ENCODE data around the gene MYOCD. TPM values are rescaled to one million over a fixed set of nuclear protein-coding genes. Genes with fewer than 3 reads are reported as not detected.

MYOCD gene
- total RNA-seq, 4 donors from 2014 or later = 0.63 to 12.2 (median 7.1) TPM

DNA sequence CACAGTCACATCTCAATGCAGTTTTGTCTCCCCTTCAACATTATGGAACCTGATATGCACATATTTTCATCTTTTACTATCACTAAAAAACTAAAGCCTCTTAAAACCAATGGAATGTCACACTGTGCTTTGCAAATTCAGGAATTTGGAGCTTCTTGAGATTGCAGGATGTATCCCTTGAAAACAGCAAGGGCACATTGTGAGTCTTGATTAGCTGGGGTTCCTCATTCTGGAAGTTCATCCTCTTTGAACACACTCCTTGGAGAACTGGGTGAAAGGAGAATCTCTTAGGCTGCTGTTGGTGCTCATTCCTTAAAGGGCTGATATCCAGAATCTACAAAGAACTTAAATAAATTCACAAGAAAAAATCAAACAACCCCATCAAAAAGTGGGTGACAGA is 21.1 kb upstream of the MYOCD start:
- no peak for TF ChIP-seq CTCF (IDR thresholded peaks at IDR 0.05)
- TF ChIP-seq POLR2A (IDR thresholded peaks at IDR 0.05) = no peak
- no peaks in the 10 kb centered on the region for H3K36me3 ChIP-seq
- no peak for DNase-seq (ENCODE audit: low spot score in 2 of 2)
- H3K27me3 ChIP-seq = no peaks in the 10 kb centered on the region
- no peak overlapping the region for H3K27ac ChIP-seq
- no peaks in the 10 kb centered on the region for H3K4me1 ChIP-seq
- no peak overlapping the region for H3K4me3 ChIP-seq
- H3K9me3 ChIP-seq = no peaks in the 10 kb centered on the region

GRCh38 chr17:12646761-12647422 is 18.8 kb upstream of the MYOCD start:
- no peak for TF ChIP-seq POLR2A (IDR thresholded peaks at IDR 0.05)
- TF ChIP-seq EP300 (IDR thresholded peaks at IDR 0.05) = no peak
- TF ChIP-seq CTCF (IDR thresholded peaks at IDR 0.05) = no peak
- Histone ChIP-seq H3K27me3 (no peaks in the 10 kb centered on the region), H3K27ac (no peak overlapping the region), H3K4me3 (no peak overlapping the region), H3K9me3 (no peaks in the 10 kb centered on the region), H3K36me3 (no peaks in the 10 kb centered on the region), H3K4me1 (no peaks in the 10 kb centered on the region)
- no peak for DNase-seq (ENCODE audit: low spot score in 2 of 2)
- WGBS, 2 donors = 46 to 51% methylated on average over 6 of the region's 6 CpGs

DNA sequence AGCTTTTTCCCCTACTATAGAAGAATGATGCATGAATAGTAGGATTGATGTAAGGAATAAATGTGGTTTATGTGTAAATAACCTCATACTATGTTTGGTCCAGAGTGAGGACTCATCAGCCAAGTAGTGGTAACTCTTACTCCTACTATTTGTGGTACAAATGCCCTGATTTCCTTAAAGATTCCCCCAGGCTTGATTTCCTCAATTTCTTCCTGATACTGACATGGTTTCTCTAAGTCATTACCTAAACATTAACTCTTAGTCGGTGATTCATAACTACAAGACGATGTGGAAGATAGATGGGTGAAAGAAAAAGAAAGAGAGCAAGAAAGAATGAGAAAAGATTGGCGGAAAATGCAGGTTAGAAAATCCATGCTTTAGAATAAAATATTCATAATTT is 17.2 kb upstream of the MYOCD start:
- Histone ChIP-seq H3K27me3 (no peaks in the 10 kb centered on the region), H3K4me1 (no peaks in the 10 kb centered on the region), H3K4me3 (no peak overlapping the region), H3K9me3 (no peaks in the 10 kb centered on the region), H3K36me3 (no peaks in the 10 kb centered on the region), H3K27ac (no peak overlapping the region)
- WGBS, 2 donors = 88 to 94% methylated on average over 3 of the region's 3 CpGs
- TF ChIP-seq POLR2A (IDR thresholded peaks at IDR 0.05) = no peak
- TF ChIP-seq CTCF (IDR thresholded peaks at IDR 0.05) = no peak
- no peak for TF ChIP-seq EP300 (IDR thresholded peaks at IDR 0.05)
- DNase-seq (ENCODE audit: low spot score in 2 of 2) = no peak

DNA sequence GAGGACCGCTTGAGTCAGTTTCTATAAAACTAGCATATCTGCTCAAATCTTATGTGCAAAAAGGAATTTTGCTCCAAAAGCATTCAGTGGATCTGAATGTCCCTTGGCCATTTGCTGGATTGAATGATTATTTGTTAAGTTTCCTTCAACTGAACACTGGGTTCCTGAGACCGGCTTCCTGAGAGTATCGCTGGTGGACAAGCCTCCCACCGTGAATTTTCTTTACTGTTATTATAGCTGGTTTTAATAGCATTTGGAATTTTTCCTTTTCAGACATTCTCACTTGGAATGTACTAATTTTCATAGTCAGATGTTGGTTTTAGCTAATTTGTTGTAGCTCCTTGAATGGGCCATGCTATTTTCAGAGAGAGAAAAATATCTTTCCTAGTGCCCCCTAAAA is 9.8 kb upstream of the MYOCD start:
- no peaks in the 10 kb centered on the region for H3K27me3 ChIP-seq
- TF ChIP-seq EP300 (IDR thresholded peaks at IDR 0.05) = no peak
- no peak for DNase-seq (ENCODE audit: low spot score in 2 of 2)
- H3K9me3 ChIP-seq = no peaks in the 10 kb centered on the region
- no peaks in the 10 kb centered on the region for H3K4me1 ChIP-seq
- WGBS, 2 donors = 60 to 61% methylated on average over 4 of the region's 4 CpGs
- no peaks in the 10 kb centered on the region for H3K36me3 ChIP-seq
- H3K27ac ChIP-seq = no peak overlapping the region
- no peak overlapping the region for H3K4me3 ChIP-seq

- Histone ChIP-seq H3K36me3 (no peaks in the 10 kb centered on the region), H3K27ac (no peak overlapping the region), H3K27me3 (no peaks in the 10 kb centered on the region), H3K4me3 (no peak overlapping the region), H3K9me3 (no peaks in the 10 kb centered on the region), H3K4me1 (no peaks in the 10 kb centered on the region)
- WGBS, 2 donors = 63 to 69% methylated on average over 2 of the region's 2 CpGs
- TF ChIP-seq POLR2A (IDR thresholded peaks at IDR 0.05) (no peak), CTCF (IDR thresholded peaks at IDR 0.05) (no peak), EP300 (IDR thresholded peaks at IDR 0.05) (no peak)
- DNase-seq (ENCODE audit: low spot score in 2 of 2) = no peak
Measured at GRCh38 chr17:12656354-12656753, 9.3 kb upstream of the MYOCD start.

DNA sequence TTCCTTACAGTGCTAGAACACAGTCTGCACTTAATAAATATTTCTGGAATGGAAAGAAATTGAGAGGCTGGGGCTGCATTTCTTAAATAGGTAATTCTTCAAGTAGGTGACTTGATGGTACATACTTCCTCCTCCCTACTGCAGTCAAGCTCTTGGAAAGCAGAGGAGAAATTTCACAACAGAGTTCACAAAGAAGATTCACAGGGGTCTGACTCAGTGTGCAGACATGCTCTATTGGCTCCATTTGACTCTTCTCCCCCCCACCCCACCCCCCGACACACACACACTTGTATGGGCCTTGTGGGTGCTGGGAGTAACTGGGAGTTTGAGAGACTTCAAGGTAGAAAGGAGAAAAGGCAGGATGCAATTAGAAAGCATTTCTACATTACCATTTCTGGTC is 6.2 kb upstream of the MYOCD start:
- no peaks in the 10 kb centered on the region for H3K4me1 ChIP-seq
- no peaks in the 10 kb centered on the region for H3K9me3 ChIP-seq
- H3K27ac ChIP-seq = no peak overlapping the region
- H3K36me3 ChIP-seq = no peaks in the 10 kb centered on the region
- H3K27me3 ChIP-seq = peaks cover 0 to 8% of the 10 kb centered on the region in 2 donors
- no peak for TF ChIP-seq CTCF (IDR thresholded peaks at IDR 0.05)
- TF ChIP-seq EP300 (IDR thresholded peaks at IDR 0.05) = no peak
- no peak for TF ChIP-seq POLR2A (IDR thresholded peaks at IDR 0.05)
- no peak overlapping the region for H3K4me3 ChIP-seq
- WGBS, 2 donors = 94 to 100% methylated on average over 1 of the region's 1 CpG
- DNase-seq (ENCODE audit: low spot score in 2 of 2) = no peak

Measured in tibial nerve (tissue), 4 donors.